Activated CD4-positive, CD25-positive, alpha-beta regulatory T cell (primary cell): ENCODE measurements around the gene FBXO15.

Experiments
- DNase-seq, 4 experiments: peaks; one replicate each; lab custom pipeline; 2025; lab: John Stamatoyannopoulos, UW

FBXO15 gene

GRCh38 chr18:74110976-74111375, 36.7 kb downstream of the FBXO15 start:
- no peak for DNase-seq

DNA sequence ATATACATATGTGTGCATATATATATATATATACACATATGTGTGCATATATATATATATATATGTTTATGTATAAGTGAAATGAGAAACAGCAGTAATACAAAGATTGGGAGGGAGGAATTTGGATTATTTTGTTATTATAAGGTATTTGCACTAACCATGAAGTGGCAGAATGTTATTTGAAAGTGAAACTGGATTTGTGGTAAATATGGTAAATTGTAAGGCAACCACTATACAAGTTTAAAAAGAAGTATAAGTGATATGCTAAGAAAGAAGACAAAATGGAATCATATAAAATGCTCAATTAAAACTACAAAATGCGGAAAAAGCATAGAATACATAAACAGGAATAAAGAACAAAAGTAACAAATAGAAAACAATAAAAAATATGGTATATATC, 37.5 kb downstream of the FBXO15 start:
- no peak for DNase-seq

GRCh38 chr18:74108460-74108859, 39.2 kb downstream of the FBXO15 start:
- DNase-seq = no peak

- no peak for DNase-seq
Observed at GRCh38 chr18:74097803-74098202, 49.8 kb downstream of the FBXO15 start.

DNA sequence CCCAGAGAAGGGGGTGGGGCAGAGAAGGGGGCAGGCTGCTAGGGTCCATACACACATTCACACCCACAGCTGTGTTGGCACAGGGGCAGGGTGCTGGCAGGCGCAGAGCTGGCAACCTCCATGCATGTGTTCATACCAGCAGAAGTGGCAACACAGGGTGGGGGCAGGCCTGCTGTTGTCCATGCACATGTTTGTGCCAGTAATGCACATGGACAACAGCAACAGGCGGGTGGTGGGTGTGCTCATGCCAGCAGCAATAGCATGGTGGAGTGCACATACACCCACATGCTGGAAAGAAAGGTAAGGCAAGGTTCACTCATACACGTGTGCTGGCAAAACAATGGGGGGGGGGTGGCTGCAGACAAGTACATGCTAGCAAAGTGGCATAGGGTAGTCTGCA, 54.7 kb downstream of the FBXO15 start:
- DNase-seq = no peak

GRCh38 chr18:74084184-74084855, 63.3 kb downstream of the FBXO15 start:
- no peak for DNase-seq

GRCh38 chr18:74083557-74083952, 64.1 kb downstream of the FBXO15 start:
- DNase-seq = no peak

- peak in 3 of 4 experiments; percentile 6 to 11 (median 10) for DNase-seq
Observed at GRCh38 chr18:74082742-74083556, 64.7 kb downstream of the FBXO15 start.

DNA sequence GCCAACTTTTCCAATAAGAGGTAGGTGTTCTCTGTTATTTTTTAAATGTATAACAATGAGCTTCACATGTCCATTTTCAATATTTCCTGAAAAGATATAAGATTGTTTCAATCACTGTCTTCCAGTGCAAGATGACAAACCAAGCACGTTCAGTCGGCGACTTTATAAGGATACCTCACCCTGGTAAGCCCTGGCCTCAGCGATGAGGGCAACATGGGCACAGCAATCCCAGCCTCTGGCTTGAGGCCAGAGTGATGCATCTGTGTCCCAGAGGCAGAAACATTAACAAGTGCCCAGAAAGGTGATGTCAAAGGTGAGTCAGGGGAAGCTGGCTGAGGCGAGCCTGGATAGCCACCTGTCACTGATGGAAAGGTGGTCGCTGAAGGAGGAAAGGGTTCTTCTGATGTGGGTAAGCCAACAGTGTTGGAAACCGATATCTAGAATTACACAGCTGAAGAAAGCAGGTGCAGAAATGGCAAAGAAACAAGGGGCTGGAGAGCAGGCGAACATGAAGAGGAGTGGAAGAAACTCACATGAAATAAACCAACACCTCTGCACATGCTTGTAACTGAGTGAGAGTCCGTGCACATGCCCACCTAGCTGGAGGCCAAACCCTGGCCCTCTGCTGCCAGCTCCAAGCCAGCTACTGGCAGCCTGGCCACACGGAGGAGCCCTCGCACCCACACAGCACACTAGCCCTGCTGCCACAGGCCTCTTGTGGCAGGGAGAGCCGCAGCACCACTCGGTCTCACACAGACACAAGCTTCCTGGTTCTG, 65.5 kb downstream of the FBXO15 start:
- DNase-seq = peak; percentile 23 to 55 (median 38)

DNA sequence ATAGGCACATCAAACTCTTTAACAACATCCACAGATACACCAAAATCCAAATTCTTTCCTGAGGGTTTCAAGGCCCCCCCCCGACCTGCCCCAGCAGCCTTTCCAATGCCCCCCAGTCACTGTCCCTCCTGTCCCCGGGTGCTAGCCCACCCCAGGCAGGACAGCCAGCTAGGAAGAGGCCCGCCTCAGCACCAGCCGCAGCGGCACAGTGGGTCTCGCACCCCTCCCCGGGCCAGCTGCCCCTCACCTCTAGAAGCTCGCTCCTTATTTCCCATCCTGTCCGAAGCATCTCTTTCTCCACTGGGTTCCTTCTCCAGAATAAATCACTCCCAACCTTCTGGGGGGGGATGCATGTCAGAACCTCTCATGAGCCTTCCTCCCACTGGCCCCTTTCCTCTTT, 69.4 kb downstream of the FBXO15 start:
- DNase-seq = no peak

DNA sequence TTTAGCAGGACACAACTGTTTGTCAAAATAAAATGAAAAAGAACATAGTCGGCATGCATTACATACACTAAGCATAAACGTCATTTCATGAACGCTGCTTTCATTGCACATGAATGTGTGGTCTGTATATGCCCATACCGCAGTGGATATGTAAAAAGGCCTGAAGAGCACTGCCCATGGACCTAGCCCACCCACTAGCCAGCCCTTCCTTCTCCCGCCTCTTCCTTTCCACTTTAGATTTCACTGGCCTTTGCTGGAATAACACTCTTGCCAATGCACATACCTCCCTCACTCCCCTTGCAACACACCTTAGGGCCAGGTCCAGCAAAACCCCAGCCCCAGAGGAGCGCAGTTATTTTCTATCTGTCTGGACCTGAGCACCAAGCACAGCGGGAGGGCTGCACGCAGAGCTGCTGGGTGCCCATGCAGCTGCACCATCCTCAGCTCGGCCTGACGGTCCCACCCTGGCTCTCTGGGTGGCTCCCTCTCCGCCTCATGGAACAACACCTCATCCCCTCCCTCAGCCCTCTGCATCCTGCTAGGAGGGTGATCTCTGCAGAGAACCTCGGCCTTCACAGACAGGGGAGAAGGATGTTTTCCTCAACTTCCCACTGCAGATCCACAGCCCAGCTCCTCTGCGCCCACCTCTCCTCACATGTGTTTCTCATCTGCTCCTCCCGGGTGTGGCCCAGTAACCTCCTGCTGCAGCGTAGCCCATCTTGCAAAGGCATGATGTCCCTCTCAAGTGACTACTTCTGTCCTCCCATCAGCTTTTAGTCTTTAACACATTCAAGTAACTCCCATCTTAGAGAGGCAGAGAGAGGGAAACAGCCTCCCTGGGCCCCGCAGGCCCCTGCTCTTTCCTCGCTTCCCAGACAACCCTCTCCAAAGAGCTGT, 72.7 kb downstream of the FBXO15 start:
- DNase-seq = no peak

- DNase-seq = no peak
Observed at GRCh38 chr18:74073957-74074667, 73.5 kb downstream of the FBXO15 start.

GRCh38 chr18:74069178-74070050, 78.2 kb downstream of the FBXO15 start:
- no peak for DNase-seq

- no peak for DNase-seq
Observed at GRCh38 chr18:74068296-74068695, 79.3 kb downstream of the FBXO15 start.

DNA sequence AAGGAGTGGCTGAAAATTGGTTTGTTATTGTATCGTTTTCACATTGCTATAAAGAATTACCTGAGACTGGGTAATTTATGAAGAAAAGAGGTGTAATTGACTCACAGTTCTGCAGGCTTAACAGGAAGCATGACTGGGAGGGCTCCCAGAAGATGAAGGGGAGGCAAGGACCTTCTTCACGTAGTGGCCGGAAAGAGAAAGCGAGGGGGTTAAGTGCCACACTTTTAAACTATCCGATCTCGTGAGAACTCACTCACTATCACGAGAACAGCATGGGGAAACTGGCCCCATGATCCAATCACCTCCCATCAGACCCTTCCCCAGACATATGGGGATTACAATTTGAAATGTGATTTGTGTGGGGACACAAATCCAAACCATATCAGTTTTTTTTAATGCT, 81.6 kb downstream of the FBXO15 start:
- no peak for DNase-seq

DNA sequence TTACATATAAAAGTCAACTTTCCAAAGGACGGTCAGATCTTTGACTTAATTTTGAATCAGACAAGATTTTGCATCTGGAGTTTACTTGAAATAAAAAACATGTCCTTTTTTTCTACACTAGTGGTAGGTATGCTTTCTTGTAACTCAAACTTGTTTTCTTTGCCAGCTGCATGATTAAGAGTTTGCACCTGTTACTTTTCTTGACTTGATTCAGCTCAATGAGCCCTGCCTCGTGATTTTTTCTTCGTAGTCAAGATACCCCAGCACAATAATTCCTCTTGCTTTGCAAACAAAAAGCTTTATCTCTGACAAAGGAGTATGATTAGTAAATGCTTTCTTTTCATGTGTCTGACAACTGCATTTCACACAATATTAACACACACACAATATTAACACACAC, 82.3 kb downstream of the FBXO15 start:
- DNase-seq = no peak

DNA sequence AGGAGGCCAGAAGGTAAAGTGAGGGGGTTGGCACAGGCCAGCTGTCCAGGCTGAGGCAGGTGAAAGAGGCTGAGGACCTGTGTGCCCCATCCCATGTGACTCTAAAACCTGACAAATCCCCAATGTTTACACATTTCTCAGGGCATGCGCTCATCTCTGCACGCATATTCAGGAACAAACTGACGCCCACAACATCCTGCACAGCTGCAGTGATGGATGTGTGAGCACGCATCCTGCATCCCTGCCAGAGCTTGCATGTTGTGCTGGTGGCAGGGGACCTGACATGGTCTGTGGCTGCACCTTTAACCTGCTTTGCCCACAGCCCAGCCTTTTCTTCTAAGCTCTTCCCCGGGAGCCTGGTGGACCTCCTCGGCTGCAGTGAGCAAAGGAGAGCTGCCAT, 83.1 kb downstream of the FBXO15 start:
- DNase-seq = peak in 3 of 4 experiments; percentile 5 to 10 (median 8)

DNA sequence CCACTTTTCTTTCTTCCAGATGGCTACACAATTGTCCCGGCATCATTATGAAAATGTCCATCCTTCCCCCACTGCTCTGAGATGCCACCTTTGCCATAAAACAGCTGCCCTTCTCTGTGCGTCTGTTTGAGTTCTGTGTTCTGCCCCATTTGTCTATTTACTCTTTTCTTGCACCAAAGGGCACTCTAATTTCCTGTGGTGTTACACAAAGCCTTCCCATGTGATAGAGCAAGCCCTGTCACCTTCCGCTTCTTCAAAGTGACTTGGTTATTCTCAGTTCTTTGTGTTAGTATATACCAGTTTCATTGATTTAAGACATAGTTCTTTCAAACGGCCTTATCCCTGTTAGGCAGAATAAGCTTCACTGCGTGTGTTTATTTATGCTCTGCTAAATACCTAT, 84.1 kb downstream of the FBXO15 start:
- no peak for DNase-seq

GRCh38 chr18:74063023-74063422, 84.6 kb downstream of the FBXO15 start:
- peak in 3 of 4 experiments; percentile 7 to 18 (median 12) for DNase-seq

DNA sequence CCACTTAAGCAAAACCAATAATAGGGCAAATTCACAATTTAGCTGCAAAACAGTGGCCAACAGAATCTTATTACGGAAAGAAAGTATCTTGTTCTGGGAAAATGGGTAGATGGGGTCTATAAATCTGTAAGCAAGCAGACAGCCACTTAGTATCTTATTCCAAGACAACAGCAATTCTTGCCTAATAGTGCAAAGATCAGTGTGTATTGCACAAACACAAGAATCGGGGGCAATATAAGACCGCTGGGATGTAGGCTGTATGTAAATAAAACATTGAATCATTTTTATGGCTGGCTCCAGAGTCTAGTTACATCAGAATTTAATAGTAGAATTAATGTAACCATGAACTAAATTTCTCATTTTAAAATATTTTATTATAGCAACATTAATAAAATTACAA, 85.6 kb downstream of the FBXO15 start:
- no peak for DNase-seq
